Astrocyte of the hippocampus (primary cell): Measurements from ENCODE around the gene CPSF4L.
"Not testable (repeated sequence)": the region's sequence is repeated elsewhere in the genome, so short reads cannot be mapped to it uniquely, and the experiment has no call there.

Experiments used
- DNase-seq: peaks from one replicate; pipeline ENCODE4 v3.0.0; 2011; ENCODE audit warnings: low read depth, low spot score

The CPSF4L gene

DNA sequence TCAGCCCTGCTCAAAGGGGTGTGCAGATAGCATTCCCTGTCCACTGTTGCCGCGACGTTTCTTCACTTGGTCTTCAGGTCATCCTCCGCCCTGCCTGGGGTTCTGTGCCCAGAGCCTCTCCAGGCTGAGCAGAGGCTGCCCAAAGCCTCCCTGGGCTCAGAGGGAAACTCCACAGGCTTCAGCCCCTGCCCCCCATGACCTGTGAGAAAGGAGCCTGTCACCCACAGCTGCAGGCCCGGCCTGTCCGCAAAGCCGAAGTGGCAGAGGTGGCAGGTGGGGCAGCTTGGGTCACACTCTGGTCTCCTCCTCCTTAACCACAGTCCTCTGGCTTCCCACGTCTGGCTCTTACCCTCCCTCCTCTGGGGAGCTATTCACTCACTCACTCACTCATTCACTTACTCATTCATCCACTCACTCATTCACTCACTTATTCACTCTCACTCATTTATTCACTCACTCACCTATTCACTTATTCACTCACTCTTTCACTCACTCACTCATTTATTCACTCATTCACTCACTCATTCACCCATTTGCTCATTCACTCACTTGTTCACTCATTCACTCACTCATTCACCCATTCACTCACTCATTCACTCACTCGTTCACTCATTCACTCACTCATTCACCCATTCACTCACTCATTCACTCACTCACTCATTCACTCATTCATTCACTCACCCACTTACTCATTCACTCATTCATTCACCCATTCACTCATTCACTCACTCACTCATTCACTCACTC, 7.1 kb upstream of the CPSF4L start:
- DNase-seq = no peak

GRCh38 chr17:73267648-73268537, 6.2 kb upstream of the CPSF4L start:
- no peak for DNase-seq

DNA sequence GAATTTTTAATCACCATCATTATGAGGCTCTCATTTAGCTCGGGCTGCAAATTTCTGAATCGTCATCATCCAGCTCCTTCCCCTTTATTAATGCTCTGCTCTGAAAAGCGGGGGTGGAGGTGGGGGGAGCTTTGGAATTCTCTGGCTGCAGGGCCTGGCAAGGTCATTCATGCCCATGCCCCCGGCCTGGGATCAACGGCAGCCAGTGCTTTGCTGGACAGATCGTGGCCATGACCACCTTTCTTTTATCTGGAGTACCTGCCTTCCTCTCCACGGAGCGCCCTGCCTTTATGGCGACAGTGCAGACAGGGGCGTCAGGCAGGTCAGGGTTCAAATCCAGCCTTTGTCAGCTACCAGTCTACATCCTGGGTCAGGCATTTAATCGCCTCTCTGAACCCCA, 5.1 kb upstream of the CPSF4L start:
- no peak for DNase-seq

DNA sequence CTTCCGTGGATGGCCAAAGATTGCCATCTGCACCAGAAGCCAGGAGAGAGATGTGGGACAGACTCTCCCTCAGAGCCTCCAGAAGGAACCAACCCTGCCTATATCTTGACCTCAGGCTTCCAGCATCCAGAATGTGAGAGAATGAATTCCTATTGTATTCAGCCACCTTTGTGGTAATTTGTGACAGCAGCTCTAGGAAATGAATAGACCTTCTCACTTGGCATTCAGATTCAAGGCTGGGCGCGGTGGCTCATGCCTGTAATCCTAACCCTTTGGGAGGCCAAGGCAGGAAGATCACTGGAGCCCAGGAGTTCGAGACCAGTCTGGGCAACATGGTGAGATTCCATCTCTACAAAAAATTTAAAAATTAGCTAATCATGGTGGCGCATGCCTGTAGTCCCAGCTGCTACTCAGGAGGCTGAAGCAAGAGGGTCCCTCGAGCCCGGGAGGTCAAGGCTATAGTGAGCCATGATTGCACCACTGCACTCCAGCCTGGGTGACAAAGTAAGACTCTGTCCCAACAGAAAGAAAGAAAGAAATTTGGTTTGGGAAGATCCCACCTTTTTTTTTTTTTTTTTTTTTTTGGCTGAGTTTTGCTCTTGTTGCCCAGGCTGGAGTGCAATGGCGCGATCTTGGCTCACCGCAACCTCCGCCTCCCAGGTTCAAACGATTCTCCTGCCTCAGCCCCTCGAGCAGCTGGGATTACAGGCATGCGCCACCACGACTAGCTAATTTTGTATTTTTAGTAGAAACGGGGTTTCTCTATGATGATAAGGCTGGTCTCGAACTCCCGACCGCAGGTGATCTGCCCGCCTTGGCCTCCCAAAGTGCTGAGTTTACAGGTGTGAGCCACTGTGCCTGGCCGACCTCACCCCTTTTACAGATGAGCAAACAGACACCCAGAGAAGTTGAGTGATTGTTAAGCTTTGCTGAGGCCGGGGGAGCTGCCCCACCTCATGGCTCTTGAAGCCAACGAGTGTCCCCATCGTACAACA, 4.3 kb upstream of the CPSF4L start:
- no peak for DNase-seq

DNA sequence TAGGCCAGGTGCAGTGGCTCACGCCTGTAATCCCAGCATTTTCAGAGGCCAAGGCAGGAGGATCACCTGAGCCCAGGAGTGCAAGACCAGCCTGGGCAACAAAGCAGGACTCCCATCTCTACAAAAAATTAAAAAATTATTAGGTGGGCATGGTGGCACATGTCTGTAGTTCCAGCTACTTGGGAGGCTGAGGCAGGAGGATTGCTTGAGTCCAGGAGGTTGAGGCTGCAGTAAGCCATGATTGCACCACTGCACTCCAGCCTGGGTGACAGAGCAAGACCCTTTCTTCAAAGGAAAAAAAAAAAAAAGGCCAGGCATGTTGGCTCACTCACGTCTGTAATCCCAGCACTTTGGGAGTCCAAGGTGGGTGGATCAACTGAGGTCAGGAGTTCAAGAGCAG, 2.8 kb upstream of the CPSF4L start:
- not testable (repeated sequence) for DNase-seq

DNA sequence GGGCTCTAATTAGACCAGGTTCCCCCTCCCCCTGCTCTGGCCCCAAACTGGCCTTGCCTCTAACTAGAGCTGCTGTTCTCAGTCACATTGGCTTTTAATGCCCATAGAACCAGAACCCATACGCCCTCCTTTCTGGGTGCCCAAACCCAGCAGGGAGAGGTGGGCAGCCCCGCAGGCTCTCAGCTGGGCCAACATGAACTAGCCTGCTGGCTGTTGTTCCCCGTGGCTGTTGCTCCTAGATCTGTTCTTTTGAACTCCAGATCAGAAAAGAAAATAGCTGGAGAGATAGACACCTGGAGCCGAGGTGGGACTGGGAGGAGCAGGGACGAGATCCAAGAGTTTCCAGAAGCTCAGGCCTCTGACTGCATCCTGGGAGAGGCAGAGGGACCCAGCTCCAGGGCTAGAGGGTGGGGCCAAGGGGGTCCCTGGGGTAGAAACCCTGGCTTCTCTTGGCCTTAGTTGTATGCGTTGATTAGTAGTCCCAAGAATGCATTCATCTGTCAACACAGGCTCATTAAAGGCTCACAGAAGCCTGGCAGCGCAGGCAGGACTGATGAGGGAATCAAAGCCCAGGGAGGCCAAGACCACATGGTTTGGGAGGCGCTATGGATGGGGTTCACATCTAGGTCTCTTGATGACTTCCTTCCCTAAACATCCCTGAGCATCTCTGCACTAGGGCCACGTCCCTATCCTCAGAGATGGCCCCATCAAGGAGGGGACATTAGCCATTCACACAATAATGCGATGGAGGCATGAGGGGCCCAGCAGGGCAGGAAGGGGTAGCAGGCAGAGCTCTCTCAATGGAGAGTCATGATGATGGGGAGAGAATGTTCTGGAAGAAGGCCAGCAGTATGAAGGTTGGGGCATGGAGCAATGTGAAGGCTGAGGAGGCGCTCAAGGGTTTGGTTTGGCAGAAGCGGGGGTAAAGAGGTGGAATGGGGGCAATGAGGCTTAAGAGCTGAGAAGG, 1.3 kb upstream of the CPSF4L start:
- peak; percentile 86 for DNase-seq

DNA sequence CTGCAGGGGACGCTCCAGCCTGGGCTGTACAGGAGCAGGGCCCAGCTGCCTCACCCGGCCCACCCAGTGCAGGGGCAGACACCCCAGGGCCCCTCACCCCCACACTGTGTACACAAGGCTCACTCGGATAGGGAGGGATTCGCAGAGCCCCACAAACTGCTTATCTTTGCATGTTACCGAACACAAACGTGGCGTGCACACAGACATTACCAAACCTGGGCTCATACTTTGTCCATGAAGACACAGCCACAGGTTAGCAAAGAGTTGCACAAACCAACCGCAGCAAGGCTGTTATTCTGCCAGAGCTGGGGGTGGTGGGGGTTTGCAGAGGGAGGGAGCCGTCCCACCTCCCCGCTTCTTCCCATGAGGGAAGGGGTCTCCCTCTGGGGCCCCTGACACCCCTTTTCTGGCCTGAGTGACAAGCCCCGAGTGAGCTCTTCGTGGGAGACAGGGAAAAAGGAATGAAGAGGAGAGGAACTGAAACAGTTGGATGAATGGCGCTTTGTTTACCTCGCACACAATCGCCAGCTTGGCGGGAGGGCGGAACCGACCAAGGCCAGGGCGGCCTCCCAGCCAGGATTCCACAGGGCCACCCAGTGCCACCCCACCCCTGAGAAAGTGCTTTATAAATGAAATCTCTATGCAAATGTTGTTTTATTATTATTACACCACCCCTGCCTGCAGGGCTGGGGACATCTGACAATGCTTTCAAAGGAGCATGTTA, 434 bp upstream of the CPSF4L start:
- DNase-seq = peak; percentile 91

DNA sequence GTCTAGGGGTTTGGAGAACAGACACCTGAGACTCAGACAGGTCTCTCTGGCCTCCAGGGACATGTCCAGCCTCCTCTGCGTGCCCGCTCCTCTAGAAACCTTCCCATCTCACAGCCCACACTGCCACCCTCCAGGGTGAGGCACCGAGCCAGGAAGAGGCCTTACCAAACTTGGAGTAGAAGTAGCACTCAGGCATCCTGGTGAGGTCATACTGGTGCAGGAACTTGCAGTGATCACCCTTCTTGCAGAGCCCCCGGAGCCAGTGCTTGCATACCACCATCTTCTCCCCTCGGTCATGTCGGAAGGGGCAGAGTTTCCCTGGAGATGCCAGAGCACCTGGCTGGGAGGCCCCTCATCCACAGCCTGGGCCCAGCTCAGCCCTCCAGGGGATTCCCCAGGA, 4.2 kb downstream of the CPSF4L start:
- peak; percentile 41 for DNase-seq

DNA sequence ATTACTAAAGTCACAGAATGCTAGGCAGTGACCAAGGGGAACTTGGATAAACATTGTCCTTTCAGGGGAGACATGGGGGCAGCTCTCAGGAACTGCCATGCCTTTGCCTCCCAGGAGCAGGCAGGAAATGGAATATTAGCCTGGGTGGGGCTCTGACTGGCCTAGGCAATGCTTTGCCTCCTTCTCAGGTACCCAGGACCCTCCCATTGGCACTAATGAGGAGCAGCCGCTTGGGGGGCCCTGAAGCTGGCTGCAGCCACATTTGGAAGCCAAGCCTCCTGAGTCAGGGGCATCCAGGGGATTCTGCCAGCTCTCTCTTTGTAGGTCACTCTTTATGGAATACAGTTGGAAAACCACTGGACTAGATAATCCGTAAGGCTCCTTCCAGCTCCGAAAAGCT, 5.5 kb downstream of the CPSF4L start:
- no peak for DNase-seq

DNA sequence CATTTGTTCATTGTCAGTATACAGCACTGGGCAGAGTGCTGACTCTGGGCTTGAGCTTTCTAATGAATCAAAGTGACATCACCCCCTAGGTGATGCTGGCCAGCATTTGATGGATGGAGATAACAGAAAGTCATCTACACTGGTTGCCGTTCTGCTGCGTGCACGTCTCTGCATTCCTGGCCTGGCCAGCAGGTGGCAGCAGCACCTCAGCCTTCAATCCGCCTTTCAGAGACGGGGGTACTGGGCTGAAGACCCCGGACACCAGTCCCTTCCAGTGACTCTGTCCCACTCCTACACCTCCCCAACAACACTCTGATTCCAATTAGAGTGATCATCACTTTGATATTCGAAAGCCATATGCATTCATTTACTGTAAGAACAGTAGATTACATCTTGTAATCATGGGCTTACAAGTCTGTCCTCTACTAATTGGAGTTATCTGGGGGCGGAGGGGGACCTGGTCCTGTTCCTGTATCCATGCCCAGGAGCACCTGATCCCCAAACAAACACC, 6.0 kb downstream of the CPSF4L start:
- DNase-seq = peak; percentile 67

DNA sequence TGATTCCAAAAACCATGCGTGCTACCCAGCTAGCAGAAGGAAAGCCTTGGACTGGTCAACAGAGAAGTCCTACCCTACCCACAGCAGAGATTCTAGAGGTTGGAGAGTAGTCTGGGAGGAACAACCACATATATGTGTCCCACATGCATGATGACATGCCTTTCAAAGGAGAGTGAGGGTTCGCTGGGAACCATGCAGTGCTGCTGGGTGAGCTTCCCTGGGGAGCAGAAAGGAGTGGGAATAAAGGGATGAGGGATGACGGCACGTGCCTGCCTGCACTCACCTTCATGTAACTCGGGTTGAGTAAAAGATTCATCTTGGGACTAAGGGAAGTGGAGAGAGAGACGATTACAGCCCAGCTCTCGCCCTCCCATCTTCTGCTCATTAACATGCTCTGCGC, 9.8 kb downstream of the CPSF4L start:
- DNase-seq = no peak

GRCh38 chr17:73250851-73251640, 10.6 kb downstream of the CPSF4L start:
- no peak for DNase-seq

GRCh38 chr17:73249700-73250099, 12.0 kb downstream of the CPSF4L start:
- no peak for DNase-seq

GRCh38 chr17:73248532-73248931, 13.1 kb downstream of the CPSF4L start:
- no peak for DNase-seq

DNA sequence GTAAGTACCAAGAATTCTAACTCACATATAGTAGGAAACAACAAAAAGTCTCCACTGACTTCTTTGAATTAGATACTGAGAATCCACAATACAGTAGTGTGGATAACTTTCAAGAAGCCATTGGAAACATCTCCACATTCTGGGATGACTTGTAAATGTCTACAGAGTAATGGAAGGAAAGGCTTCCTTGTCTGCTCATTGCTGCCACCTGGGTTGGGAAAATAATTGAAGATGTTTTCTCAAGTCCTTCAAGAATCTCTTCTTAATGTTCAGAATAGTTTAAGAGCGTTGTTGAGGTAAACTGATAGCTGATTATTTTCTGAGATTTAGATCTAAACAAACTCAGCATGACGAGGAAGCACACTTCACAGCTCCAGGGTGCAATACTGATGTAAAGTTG, 14.0 kb downstream of the CPSF4L start:
- DNase-seq = no peak

- no peak for DNase-seq
These were observed 21.1 kb downstream of the CPSF4L start for GRCh38 chr17:73240561-73240960.

DNA sequence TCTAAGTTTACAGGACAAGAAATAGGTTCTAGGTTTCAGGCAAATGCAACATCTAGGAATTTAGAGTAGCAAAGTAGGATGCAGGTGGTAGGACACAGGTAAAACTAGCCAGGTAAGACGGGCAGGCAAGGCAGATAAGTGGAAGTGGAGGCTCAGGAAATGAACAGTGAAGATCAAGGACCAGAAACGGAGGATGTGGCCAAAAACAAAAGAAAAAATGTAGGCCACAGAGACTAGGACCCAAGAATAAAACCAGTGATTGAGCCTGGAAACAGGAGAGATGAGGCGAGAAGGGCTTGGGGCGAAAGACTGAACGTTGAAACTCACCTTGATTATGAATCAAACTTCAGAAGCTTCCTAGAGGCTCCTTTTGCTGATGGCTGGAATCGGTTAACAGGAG, 24.0 kb downstream of the CPSF4L start:
- DNase-seq = no peak

GRCh38 chr17:73234736-73235135, 26.9 kb downstream of the CPSF4L start:
- no peak for DNase-seq
